Measurements from ENCODE around the gene MYH15.

DNA sequence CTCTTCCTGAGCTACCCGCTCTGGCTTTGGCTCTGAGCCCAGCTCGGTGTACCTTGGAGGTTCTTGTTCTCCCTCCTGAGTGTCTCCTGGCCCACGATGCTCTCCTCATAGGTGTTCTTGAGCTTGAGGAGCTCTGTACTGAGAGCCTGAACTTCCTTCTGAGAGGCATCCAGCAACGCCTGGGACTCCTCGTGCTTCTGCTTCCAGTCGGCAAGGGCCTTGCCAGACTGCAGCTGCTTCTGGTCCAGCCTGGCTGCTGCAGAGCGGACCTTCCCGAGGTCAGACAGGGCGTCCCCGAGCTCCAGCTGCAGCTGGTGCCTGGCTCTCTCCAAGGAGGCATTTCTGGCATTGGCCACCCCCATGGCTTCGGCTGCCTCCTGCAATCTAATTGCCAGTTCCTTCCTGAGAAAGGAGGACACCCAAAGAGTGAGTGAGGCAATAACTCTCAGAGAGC lies 99.8 kb downstream of the MYH15 start:
- TF ChIP-seq, protein P1, sequence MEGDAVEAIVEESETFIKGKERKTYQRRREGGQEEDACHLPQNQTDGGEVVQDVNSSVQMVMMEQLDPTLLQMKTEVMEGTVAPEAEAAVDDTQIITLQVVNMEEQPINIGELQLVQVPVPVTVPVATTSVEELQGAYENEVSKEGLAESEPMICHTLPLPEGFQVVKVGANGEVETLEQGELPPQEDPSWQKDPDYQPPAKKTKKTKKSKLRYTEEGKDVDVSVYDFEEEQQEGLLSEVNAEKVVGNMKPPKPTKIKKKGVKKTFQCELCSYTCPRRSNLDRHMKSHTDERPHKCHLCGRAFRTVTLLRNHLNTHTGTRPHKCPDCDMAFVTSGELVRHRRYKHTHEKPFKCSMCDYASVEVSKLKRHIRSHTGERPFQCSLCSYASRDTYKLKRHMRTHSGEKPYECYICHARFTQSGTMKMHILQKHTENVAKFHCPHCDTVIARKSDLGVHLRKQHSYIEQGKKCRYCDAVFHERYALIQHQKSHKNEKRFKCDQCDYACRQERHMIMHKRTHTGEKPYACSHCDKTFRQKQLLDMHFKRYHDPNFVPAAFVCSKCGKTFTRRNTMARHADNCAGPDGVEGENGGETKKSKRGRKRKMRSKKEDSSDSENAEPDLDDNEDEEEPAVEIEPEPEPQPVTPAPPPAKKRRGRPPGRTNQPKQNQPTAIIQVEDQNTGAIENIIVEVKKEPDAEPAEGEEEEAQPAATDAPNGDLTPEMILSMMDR (IDR thresholded peaks at IDR 0.05) = no peak
- TF ChIP-seq POLR2A (IDR thresholded peaks at IDR 0.05) = no peak

Data from thyroid gland (tissue), 4 donors.